HG02981 (cell line): ENCODE data around the gene ZBTB7A.

ENCODE experiments used
- ATAC-seq: cut with Tn5 transposase; IDR thresholded peaks from one replicate; pipeline ENCODE4 v1.9.1; 2021; ENCODE audit warnings: mild to moderate bottlenecking, moderate library complexity; ENCODE audit not compliant: unreplicated experiment

The ZBTB7A gene

DNA sequence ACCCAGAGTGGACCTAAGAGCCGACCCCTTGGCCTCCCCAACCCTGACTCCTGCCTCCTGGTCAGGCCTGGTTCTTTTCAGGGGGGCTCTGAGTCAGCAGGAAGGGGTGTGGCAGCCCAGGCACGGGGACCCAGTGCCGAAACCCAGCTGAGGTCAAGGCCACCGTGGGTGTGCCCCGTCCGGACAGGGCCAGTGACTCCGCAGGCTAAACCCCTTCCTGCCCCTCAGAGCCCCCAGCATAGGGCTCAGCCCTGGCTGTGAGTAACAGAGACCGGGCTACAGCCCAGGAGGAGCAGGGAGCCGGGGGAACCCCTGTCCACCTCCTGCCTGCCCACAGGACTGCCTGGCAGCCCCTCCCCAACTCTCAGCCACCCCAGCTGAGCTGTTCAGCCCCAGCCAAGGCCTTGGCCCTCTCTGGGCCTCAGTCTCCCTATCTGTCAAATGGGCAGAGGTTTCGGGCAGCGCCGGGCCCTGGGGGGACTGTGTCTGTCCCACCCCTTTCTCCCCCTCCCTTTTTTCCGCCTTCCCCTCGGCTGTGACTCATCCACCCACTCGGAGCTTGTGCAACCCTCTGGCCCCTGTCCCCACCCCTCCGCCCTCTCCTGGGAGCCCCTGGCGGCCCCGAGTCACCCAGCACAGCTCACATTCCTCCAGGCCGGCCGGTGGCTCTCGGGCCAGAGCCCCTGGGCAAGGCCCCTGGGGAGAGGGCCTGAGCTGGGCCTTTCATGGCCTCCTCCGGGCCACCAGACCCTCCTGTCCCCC lies 8.6 kb downstream of the ZBTB7A start:
- ATAC-seq: no peak

DNA sequence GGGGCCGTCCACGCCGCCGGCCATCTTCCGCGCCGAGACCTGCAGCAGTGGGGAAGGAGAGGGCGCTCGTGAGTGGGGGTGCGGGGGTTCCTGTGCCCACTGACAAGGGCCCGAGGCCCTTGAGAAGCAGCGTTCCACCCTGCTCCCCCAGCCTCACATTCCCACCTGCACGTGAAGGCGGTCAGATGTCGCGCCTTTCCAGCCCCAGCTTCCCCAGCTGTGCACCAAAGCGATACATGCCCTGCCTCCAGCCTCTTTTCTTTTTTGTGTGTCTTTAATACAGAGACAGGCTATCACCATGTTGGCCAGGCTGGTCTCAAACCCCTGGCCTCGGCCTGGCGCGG lies 11.5 kb downstream of the ZBTB7A start:
- no peak for ATAC-seq

DNA sequence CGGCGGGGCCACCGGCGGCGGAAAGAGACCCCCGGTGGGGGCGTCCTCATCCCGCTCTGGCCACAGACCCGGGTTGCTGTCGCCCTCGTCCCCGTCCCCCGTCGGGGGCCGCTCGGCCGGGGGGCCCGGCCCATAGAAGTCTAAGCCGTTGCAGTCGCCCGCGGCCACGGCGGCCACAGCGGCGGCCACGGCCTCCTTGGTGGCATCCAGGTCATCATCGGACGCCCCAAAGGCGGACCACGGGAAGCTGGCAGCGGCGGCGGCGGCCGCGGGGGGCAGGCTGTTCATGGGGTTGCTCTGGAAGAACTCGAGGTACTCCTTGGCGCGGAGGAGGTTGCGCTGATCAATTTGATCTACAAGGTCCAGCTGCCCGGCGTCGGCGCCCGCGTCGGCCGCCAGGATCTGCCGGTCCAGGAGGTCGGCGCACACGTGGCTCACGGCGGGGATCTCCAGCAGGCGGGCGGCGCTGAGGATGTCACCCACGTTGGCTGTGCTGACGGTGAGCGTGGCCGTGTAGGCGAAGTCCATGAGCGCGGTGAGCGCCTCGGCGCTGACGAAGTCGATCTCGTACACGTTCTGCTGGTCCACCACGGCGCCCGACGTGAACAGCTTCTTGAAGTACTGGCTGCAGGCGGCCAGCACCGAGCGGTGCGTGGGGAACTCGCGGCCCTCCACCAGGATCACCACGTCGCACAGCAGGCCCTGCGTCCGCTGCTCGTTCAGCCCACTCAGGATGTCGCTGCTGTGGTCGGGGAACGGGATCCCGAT lies 12.1 kb downstream of the ZBTB7A start:
- no peak for ATAC-seq

DNA sequence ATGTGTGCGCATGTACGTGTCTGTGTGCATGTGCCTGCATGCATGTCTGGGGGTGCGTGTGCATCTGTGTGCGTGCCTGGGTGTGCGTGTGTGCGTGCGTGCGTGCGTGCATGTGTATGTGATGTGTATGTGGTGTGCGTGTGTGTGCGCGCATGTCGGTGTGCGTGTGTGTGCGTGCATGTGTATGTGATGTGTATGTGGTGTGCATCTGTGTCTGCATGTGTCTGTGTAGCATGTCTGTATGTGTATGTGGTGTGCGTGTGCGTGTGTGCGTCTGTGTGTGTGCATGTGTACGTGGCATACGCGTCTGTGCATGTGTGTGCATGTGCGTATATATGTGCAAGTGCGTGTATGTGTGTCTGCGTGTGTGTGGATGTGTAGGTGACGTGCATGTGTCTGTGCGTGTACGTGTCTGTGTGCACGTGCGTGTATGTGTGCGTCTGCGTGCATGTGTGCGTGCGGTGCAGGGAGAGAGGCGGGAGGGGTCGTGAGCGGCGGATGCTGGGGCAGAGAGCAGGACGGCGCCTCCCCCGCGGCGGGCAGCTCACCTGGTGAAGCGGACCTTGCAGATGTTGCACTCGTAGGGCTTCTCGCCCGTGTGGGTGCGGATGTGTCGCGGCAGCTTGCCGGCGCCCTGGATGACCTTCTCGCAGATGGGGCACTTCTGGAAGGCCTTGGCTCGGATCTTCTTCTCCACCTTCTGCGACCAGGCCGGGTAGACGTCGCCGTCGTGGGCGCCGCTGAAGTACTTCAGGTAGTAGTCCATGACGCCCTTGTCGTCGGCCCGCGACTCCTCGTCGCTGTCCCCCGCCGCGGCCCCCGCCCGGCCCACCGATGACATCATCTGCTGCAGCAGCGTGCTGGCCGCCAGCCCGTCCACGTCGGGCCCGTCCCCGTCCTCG lies 13.0 kb downstream of the ZBTB7A start:
- no peak for ATAC-seq

DNA sequence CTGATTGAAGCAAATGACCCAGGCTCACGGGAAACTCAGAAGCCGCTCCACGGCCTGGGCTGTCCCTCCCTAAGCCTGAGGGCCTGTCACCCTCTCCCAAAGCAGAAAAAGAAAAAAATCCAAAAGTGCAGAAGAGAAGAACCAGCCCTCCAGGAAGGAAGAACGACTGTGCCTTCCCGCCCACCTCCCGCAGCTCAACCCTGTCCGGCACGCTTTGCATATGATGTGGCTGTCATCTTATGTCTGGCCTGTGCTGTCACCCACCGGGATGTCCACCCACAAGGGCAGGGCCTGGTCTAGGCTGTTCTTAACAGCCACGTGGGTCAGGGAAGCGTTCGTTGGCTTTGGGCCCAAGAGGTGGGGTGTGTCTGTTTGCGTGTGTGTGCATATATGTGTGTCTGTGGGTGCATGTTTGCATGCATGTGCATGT lies 13.7 kb downstream of the ZBTB7A start:
- no peak for ATAC-seq

DNA sequence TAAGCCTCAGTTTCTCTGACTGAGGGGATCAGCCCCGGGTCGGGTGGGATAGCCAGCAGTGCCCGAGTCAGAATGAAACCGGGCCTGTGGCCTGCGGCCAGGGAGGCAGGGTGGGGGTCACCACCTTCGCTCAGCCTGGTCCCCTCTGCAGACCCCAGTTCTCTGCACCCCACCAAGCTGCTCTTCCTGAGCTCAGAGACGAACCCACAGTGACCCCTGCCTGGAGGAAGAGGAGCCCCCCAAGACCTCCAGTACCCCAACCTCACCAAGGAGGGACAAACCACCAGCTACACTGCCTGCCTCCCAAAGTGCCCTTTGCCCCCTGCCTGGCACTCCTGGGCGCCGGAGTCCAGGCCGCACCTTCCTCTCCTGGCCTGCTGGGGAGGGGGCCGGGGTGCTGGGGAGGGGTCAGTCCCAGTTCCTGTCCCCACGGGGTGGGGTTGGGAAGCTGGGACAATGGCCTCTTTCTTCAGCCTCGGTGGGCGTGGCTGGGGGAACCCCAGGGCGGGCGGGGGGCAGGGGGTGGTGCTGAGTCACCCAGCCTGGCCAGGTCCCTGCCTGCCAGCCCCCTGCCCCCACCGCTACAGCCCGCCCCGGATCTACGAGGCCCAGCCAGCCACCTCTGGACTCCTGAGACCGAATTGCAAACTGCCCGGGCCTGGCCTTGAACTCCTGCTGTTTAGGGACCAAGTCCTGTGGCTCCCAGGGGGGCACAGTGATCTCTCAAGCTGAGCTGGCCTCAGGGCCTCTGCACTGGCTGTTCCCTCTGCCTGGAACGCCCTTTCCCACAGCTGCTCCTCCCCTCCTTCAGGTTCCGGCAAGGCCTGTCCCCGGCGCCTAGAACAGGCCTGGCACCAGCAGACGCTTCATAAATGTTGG lies 14.3 kb downstream of the ZBTB7A start:
- no peak for ATAC-seq

DNA sequence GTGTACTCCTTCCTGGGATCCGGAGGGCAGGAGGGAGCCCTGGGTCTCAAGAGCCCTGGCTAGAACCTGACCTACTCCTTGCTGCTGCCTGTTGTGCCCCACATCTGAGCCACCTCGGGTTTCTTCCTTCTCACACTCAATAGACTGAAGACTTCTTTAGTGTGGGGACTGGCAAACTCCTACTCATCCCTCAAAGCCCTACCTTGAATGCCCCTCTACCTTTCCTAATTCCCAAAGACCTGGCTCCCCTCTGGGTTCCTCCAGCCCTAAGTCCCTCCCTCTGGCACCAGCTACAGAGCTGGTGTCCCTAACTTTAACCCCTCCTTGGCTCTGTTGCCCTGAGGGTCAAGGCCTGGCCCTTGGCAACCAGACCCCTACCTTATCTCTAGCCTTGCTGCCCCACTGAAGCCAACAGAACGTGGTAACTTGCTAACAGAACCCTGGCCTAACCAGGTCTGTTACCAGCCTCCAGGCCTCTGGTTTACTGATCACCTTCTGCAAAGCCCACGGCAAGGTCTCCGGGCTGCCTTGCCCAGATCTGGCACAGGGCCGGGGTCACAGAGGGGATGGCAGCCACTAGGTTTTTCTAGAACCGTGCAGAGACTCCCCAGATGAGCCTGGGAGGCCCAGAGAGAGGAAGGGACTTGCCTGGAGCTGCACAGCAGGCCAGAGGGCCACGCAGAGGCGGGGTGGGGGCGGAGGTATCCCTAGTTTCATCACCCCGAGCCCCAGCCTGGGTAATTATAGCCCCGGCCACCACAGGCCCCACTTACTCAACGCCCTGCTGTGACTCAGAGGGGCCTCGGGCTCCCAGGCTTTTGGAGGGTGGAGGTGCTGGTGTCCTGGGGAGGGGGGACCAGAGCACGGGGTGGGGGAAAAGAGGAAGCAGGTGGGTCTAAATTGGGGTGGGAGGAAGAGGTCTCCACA lies 15.3 kb downstream of the ZBTB7A start:
- ATAC-seq: no peak

DNA sequence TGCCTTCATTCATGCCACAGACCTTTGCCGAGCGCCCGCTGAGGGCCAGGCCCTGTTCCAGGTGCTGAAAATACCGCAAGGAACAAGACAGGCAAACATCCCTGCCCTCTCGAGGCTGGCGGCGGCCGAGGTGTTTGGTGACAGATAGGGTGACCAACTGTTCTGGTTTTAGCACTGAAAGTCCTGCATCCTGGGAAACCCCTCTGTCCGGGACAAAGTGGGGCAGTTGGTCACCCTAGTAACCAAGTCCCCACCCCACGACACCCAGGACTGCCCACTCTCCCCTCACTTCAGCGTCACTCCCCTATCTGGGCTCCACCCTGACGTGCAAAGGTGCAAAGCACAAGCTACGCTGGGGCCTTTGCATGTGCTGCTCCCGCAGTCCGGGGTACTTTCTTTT lies 17.3 kb downstream of the ZBTB7A start:
- ATAC-seq: no peak

DNA sequence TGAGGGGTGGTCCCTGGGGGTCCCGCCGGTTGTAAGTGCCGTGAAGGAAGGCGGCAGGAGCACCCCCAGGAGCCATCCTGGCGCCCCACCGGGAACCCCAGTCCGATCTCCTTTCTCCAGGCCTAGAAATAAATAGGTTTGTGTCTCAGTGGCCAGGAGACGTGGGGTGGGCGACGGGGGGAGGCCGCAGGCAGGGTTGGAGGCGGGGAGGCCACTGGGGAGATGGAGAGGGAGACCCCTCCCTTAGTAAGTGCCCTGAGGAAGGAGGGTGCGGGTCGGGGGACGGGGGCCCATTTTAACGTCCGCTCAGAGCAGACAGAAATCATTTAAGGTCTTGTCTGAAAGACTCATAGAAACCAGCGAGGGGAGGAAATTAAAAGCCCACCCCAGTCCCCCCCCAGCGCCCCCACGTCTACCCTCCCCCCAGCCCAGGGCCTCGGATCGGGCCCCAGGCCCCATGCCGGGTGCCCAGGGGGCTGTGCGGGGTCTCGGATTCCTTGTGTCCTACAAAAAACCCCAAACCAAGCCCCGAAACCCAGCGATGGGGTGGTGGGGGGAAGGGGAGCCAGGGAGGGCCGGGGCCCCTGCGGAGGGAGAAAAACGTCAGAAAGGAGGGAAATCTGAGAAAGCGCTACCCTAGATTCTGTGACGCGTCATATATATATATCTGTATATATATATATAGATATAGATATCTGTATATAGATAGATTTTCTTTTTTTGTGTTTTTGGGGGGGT lies 19.6 kb downstream of the ZBTB7A start:
- no peak for ATAC-seq

DNA sequence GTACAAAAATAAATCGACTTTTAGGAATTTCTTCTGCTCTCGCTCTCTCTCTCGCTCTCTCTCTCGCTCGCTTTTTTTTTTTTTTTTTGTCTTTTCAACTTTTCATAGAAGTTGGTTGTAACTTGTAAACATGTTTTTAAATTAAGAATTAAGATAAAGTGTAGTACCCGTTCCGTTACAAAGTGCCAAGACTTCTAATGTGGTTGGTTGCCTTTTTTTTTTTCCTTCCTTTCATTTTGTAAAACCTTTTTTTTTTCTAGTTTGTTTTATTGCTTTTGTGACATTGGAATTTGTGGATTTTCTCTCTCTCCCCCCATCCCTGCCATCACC lies 20.4 kb downstream of the ZBTB7A start:
- ATAC-seq: no peak

DNA sequence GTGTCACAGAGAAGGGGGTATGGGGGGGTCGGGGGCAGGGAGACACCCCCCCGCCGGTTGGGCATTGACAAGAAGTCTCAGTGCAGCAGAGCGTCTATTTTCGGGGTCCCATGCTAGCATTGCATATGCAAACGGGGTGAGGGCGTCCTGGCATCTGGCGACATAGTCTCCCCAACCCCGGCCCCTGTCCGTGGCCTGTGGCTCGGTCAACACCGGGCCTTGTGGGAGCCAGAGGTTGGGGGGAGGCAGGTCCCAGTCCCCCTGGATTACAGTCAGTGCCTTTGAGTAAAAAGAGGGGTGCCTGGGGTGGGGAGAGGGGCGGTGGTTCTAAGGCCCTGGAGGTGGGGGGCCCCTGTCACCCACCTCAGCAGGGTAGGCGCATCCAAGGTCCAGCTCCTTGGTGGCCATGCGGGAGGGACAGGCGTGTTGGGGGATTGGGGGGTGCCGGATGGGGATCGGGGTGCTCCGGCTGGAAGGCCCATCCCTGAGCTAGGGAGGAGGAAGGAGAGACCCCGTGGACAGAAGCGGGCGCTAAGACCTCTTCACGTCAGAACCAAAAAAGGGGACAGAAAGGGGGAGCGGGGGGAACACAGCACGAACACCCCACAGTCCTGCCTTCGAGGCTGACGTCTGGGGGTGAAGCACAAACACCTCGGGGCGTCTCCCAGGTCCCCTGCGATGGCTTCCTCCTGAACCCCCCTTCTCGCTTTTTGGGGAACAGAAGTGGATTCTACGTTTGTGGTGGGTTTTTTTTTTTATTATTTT lies 20.9 kb downstream of the ZBTB7A start:
- ATAC-seq: no peak

DNA sequence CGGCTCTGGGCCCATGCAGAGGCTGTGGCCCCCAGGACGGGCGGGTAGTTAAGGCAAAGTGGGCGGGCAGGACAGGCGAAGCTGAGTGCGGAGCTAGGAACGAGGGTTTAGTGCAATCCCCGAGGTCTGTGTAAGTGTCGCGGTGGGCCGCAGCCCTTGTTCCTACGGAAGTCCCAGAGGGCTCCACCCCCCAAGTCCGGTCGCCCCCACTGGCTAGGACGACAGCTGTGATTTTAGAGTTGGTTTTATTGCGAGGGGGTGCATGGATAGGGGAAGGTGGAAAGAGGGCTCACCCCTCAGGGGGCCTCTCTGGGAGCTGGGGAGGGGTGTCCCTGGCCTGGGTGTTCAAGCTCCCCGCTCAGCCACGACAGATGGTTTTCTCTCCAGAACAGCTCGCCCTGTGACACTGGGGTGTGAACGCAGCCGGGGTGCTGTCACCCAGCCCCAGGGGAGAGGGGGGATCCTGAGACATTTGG lies 21.7 kb downstream of the ZBTB7A start:
- ATAC-seq: no peak

DNA sequence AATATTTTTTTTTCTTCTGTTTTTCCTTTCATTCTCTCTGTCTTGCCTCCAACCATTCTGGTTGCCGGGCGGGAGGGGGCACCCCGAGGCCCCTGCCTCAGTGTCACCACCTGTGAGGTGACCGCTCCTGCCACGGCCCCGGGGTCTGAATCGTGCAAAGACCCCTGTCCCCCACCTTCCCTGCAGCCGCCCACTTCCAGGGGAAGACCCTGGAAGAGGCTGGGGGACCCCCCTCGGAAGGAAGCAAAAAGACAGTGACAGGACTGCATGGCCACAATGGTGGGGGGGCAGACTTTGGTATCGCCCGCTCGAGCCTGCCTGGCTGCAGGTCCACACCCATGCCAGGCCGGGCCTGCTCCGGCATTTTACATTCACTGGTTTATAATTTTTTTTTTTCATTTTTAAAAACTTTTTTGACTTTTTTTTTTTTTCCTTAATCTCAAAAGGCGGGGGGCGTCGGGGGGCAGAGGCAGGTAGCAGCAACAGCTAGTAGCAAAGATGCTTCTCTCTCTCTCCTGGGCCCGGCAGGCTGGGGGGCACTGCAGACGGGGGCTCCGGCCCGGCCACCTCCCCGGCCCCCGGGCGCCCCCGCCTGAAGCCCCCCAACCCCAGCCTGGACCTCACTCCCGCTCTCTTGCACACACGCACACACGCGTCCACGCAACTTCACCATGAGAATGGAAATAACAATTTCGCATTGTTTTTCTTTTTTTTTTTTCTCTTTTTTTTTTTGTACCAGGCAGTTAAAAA lies 22.6 kb downstream of the ZBTB7A start:
- ATAC-seq: no peak

DNA sequence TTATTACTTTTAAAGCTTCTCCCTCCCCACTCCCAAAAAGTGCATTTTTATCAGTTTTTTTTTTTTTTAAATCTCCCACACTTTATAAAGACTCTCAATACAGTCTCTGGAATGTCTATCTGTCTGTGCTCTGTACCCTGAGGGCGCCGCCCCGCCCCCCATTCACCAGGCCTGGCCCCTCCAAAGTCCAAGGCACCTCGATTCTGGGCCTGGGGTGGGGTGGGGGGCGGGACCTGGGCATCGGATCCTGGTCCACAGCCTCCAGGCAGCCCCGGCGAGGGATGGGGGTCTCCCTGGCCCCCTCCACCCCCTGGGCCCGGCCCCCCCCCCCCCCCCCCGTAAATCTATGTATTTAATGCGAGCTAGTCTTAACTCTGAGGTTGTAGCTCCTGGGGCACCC lies 23.3 kb downstream of the ZBTB7A start:
- no peak for ATAC-seq

DNA sequence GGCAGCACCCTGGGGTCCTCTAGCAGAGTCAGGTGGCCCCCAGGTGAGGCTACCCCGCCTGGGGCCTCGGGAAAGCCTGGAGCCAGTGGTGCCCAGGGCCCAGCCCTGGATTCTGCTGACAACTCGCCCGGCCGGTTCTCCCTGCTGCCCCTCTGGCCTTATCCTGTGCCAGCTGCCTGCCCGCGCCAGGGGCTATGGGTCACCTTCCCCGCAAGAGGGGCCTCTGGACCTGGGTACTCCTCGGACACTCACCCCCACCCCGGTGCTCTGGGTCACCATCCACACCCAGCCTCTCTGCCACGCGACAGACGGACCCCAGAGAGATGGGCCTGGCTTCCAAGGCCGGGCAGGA lies 24.0 kb downstream of the ZBTB7A start:
- no peak for ATAC-seq

DNA sequence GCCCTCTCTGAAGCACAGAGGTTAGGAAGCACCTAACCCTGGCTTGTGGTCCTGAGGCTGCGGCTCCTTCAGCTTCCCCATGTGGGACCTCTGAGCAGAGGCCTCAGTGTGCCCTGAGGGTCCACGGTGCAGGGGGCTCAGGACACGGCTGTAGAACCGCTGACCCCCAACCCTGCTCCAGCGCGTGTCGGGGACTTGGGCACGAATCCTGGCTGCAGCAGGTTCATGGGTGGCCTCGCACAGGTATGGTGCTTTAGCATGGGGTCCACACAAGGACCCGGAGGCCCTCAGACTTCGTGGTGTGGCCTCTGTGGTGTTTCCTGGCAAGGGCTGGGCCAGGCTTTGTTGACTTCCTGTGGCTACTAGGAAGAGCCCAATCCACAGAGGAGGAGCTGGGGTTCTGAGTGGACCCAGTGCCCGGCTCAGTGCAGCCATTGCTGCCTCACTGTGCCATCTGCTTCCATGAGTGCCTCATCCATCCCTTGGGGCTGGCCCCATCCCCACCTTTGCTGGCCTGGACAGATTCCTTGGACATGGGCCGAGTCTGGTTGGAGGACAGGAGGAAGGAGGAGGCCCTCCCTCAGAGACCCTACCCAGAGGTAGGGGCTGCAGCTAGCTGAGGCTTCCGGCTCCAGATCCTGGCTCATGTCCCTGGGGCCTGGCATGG lies 24.5 kb downstream of the ZBTB7A start:
- no peak for ATAC-seq
